HCT116 (cell line): ENCODE data around the gene TGFBR1. TPM values are rescaled to one million over a fixed set of nuclear protein-coding genes. Genes with fewer than 3 reads are reported as not detected.

Experiments used
- ATAC-seq: fragments of 200-7000 bp; cut with Tn5 transposase; 2 replicates; pipeline ENCODE4 v1.9.1; 2020; ENCODE audit warnings: mild to moderate bottlenecking, moderate library complexity
- BruUV-seq: library from RNA; stranded (reverse); fragments of 400-500 nt; replicated peaks from 2 replicates; lab custom pipeline; 2021; lab: Mats Ljungman, UMichigan
- CTCF ChIA-PET: fragments of 300-600 bp; sonication (Branson Sonifier 250); formaldehyde crosslinking; loops from one replicate; lab custom pipeline; 2021; ENCODE audit warnings: antibody characterized with exemption; lab: Charles Lee
- POLR2A ChIA-PET: fragments of 300-600, 350-600 bp; sonication (Branson Sonifier 250); formaldehyde crosslinking; loops from one replicate; lab custom pipeline; 2021; ENCODE audit warnings: antibody characterized with exemption; lab: Charles Lee
- RAD21 ChIA-PET, 2 experiments: fragments of 300-600 bp; sonication (Branson Sonifier 250); formaldehyde crosslinking; loops; one replicate each; lab custom pipeline; 2023; ENCODE audit warnings: low total read pairs in 2 of 2; ENCODE audit not compliant: uncharacterized antibody in 2 of 2, unreplicated experiment in 2 of 2, low non-redundant PET in 1 of 2; lab: Charles Lee
- DNase-seq: peaks from one replicate; pipeline ENCODE4 v3.0.0-alpha.2; 2010; ENCODE audit warnings: low read depth, low spot score
- H2AFZ ChIP-seq: fragments of 200-600 bp; shearing (Covaris generic), sonication (generic); 2 replicates; pipeline ENCODE4 v1.6.1; 2017; ENCODE audit warnings: low read depth, mixed run types, mixed read lengths, antibody characterized with exemption, low read length; ENCODE audit not compliant: poor library complexity, severe bottlenecking
- H3K27ac ChIP-seq: 2 replicates; pipeline ENCODE4 v1.5.1; 2012; ENCODE audit warnings: low read depth, low read length
- H3K27me3 ChIP-seq: fragments of 200-600 bp; sonication (generic); 2 replicates; pipeline ENCODE4 v1.6.1; 2016; ENCODE audit warnings: mixed run types, low read length, mixed read lengths; ENCODE audit not compliant: insufficient read depth
- H3K36me3 ChIP-seq, 2 experiments: fragments of 200-500 bp in 1 of 2; fragments of 200-600 bp in 1 of 2; sonication (Bioruptor generic) in 1 of 2; sonication (generic) in 1 of 2; 2 replicates each; pipeline versions ENCODE4 v1.5.1 to v1.6.1; 2014 to 2016; ENCODE audit warnings: low read length in 2 of 2, inconsistent platforms in 1 of 2, mixed read lengths in 1 of 2, mixed run types in 1 of 2; ENCODE audit not compliant: insufficient read depth in 2 of 2, control insufficient read depth in 1 of 2
- H3K4me1 ChIP-seq, 2 experiments: fragments of 200-600 bp in 1 of 2; sonication (generic) in 1 of 2; 2 replicates each; pipeline versions ENCODE4 v1.5.1 to v1.6.1; 2012 to 2017; ENCODE audit warnings: low read length in 2 of 2, inconsistent platforms in 1 of 2, mild to moderate bottlenecking in 1 of 2, mixed read lengths in 1 of 2, mixed run types in 1 of 2, moderate library complexity in 1 of 2; ENCODE audit not compliant: insufficient read depth in 2 of 2, control insufficient read depth in 1 of 2
- H3K4me2 ChIP-seq: fragments of 200-600 bp; sonication (generic); 2 replicates; pipeline ENCODE4 v1.6.1; 2017; ENCODE audit warnings: mixed run types, low read length, mixed read lengths
- H3K4me3 ChIP-seq, 2 experiments: fragments of 200-600 bp in 1 of 2; sonication (generic) in 1 of 2; replicated peaks in 1 of 2; 2 replicates each; pipeline ENCODE4 v1.5.1; 2011 to 2016; ENCODE audit warnings: low read length in 2 of 2, control low read depth in 1 of 2, low read depth in 1 of 2, mild to moderate bottlenecking in 1 of 2, mixed read lengths in 1 of 2, mixed run types in 1 of 2
- H3K79me2 ChIP-seq: fragments of 200-600 bp; sonication (generic); 2 replicates; pipeline ENCODE4 v1.6.1; 2017; ENCODE audit warnings: mild to moderate bottlenecking, mixed run types, low read length, moderate library complexity, mixed read lengths; ENCODE audit not compliant: insufficient read depth
- H3K9ac ChIP-seq: fragments of 200-600 bp; sonication (generic); 2 replicates; pipeline ENCODE4 v1.6.1; 2016; ENCODE audit warnings: low read length, mixed read lengths
- H3K9me2 ChIP-seq: fragments of 200-600 bp; sonication (generic), shearing (Covaris generic); 2 replicates; pipeline ENCODE4 v1.6.1; 2017; ENCODE audit warnings: mixed run types, mild to moderate bottlenecking, moderate library complexity; ENCODE audit not compliant: insufficient read depth
- H3K9me3 ChIP-seq, 2 experiments: fragments of 200-500 bp in 1 of 2; fragments of 200-600 bp in 1 of 2; sonication (Bioruptor generic) in 1 of 2; sonication (generic) in 1 of 2; 2 replicates each; pipeline ENCODE4 v1.6.1; 2014 to 2017; ENCODE audit warnings: low read length in 2 of 2, mixed read lengths in 2 of 2, inconsistent platforms in 1 of 2, low read depth in 1 of 2, mild to moderate bottlenecking in 1 of 2, mixed run types in 1 of 2, moderate library complexity in 1 of 2; ENCODE audit not compliant: control insufficient read depth in 1 of 2, insufficient read depth in 1 of 2
- H4K20me1 ChIP-seq: fragments of 200-600 bp; sonication (generic), shearing (Covaris generic); 2 replicates; pipeline ENCODE4 v1.6.1; 2017; ENCODE audit warnings: mixed run types, mild to moderate bottlenecking, moderate library complexity; ENCODE audit not compliant: insufficient read depth
- CBX3 ChIP-seq: IDR thresholded peaks from 2 replicates; pipeline ENCODE4 v1.6.1; 2012; ENCODE audit warnings: low read depth
- EGR1 ChIP-seq: IDR thresholded peaks from 2 replicates; pipeline ENCODE4 v1.6.1; 2012; ENCODE audit warnings: low read depth
- EZH2 ChIP-seq: fragments of 200-600 bp; sonication (generic); IDR thresholded peaks from 2 replicates; pipeline ENCODE4 v1.6.1; 2017; ENCODE audit warnings: antibody characterized with exemption, mixed run types
- FOSL1 ChIP-seq: IDR thresholded peaks from 2 replicates; pipeline ENCODE4 v1.6.1; 2012; ENCODE audit warnings: low read depth
- JUND ChIP-seq: IDR thresholded peaks from 2 replicates; pipeline ENCODE4 v1.6.1; 2012
- POLR2A ChIP-seq: IDR thresholded peaks from 2 replicates; pipeline ENCODE4 v1.7.0; 2011; ENCODE audit warnings: borderline replicate concordance; ENCODE audit not compliant: insufficient read depth, insufficient read length; ENCODE audit errors: extremely low read depth
- POLR2AphosphoS5 ChIP-seq: IDR thresholded peaks from 2 replicates; pipeline ENCODE4 v1.6.1; 2011; ENCODE audit warnings: mild to moderate bottlenecking, low read depth, low read length, moderate library complexity
- RAD21 ChIP-seq: IDR thresholded peaks from 2 replicates; pipeline ENCODE4 v1.6.1; 2012; ENCODE audit warnings: low read depth, mild to moderate bottlenecking
- SIN3A ChIP-seq: IDR thresholded peaks from 2 replicates; pipeline ENCODE4 v1.6.1; 2012; ENCODE audit warnings: low read depth
- SRF ChIP-seq: IDR thresholded peaks from 2 replicates; pipeline ENCODE4 v1.6.1; 2012; ENCODE audit warnings: low read depth
- YY1 ChIP-seq: IDR thresholded peaks from 2 replicates; pipeline ENCODE4 v1.6.1; 2011; ENCODE audit warnings: low read length, low read depth, moderate library complexity, mild to moderate bottlenecking; ENCODE audit not compliant: insufficient replicate concordance; ENCODE audit errors: extremely low read depth
- ZNF274 ChIP-seq: fragments of 200-500 bp; sonication (Bioruptor generic); IDR thresholded peaks from 2 replicates; pipeline ENCODE4 v1.6.1; 2014; ENCODE audit warnings: mild to moderate bottlenecking, low read depth, low read length, inconsistent platforms
- intact Hi-C: fragments of 100-400 bp; cut with micrococcal nuclease; formaldehyde crosslinking; loops from 2 replicates; pipeline ENCODE4 v1.10.0; 2022
- total RNA-seq: library from RNA; stranded (reverse); gene quantifications from one replicate; pipeline ENCODE4 v1.2.1, GENCODE V29; 2021; ENCODE audit not compliant: unreplicated experiment
- TF ChIP-seq, protein P1 (sequence below): IDR thresholded peaks from 2 replicates; pipeline ENCODE4 v1.6.1; 2011; ENCODE audit warnings: mild to moderate bottlenecking, low read length, moderate library complexity; ENCODE audit not compliant: insufficient replicate concordance; ENCODE audit errors: extremely low read depth
- TF ChIP-seq, protein P2 (sequence below): IDR thresholded peaks from 2 replicates; pipeline ENCODE4 v1.6.1; 2012; ENCODE audit warnings: low read depth
- TF ChIP-seq, protein P3 (sequence below): IDR thresholded peaks from 2 replicates; pipeline ENCODE4 v1.6.1; 2012

The TGFBR1 gene
- total RNA-seq, 1 experiment from 2014 or later, result 26.6 TPM

DNA sequence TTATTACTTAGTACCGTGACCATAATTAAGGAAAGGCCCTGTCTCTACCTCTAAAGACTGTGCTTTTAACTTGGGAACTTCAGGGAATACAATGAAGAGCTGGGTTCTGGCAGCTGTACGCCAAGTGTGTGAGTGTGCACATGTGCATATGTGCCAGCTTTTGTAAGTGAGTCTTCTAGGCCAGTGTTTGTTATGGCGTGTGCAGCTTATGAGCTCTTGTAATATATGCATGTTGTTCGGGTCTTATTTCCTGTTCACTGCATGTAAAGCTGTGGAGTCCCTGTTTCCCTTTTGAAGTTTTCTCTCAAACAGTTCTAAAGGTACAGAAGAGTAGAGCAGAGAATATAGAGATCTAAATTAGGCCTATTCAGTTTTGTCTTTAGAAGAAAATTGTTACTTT lies 30.5 kb downstream of the TGFBR1 start (continued):
- TF ChIP-seq, protein P1, sequence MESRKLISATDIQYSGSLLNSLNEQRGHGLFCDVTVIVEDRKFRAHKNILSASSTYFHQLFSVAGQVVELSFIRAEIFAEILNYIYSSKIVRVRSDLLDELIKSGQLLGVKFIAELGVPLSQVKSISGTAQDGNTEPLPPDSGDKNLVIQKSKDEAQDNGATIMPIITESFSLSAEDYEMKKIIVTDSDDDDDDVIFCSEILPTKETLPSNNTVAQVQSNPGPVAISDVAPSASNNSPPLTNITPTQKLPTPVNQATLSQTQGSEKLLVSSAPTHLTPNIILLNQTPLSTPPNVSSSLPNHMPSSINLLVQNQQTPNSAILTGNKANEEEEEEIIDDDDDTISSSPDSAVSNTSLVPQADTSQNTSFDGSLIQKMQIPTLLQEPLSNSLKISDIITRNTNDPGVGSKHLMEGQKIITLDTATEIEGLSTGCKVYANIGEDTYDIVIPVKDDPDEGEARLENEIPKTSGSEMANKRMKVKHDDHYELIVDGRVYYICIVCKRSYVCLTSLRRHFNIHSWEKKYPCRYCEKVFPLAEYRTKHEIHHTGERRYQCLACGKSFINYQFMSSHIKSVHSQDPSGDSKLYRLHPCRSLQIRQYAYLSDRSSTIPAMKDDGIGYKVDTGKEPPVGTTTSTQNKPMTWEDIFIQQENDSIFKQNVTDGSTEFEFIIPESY, result no peak
- TF ChIP-seq RAD21 (no peak), EZH2 (no peak)

DNA sequence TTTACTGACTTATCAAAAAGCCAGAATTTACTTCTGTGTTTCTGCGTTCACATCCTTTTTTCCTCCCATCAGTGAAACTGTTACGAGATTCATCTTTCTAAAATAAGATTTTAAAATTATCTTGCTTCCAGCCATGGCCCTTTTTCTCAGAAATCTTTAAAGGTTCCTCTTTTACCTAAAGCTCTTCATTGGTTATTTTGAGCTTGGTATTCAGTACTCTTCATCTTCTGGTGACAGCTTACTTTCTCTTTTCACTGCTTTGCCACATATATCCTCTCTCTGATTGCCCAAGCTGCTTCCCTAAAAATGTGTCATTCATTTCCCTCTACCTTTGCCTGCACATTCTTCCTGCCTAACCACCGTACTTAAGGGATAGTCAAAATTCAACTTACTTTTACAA lies 32.3 kb downstream of the TGFBR1 start:
- DNase-seq, result no peak
- RAD21 ChIA-PET, result no interaction called here
- Histone ChIP-seq H4K20me1 (no peaks in the 10 kb centered on the region; the same call in 1 of the 2 replicates), H3K4me3 (no peak overlapping the region), H3K79me2 (no peaks in the 10 kb centered on the region), H2AFZ (no peak overlapping the region), H3K9ac (no peak overlapping the region), H3K9me2 (no peaks in the 10 kb centered on the region), H3K27me3 (no peaks in the 10 kb centered on the region), H3K4me2 (no peak overlapping the region), H3K36me3 (no peaks in the 10 kb centered on the region), H3K27ac (no peak overlapping the region), H3K4me1 (no peaks in the 10 kb centered on the region)
- CTCF ChIA-PET, result no interaction called here
- intact Hi-C loops, result no loop called here
- POLR2A ChIA-PET, result no interaction called here
- ATAC-seq, result no peak
- TF ChIP-seq CBX3, result no peak
- TF ChIP-seq, protein P2, sequence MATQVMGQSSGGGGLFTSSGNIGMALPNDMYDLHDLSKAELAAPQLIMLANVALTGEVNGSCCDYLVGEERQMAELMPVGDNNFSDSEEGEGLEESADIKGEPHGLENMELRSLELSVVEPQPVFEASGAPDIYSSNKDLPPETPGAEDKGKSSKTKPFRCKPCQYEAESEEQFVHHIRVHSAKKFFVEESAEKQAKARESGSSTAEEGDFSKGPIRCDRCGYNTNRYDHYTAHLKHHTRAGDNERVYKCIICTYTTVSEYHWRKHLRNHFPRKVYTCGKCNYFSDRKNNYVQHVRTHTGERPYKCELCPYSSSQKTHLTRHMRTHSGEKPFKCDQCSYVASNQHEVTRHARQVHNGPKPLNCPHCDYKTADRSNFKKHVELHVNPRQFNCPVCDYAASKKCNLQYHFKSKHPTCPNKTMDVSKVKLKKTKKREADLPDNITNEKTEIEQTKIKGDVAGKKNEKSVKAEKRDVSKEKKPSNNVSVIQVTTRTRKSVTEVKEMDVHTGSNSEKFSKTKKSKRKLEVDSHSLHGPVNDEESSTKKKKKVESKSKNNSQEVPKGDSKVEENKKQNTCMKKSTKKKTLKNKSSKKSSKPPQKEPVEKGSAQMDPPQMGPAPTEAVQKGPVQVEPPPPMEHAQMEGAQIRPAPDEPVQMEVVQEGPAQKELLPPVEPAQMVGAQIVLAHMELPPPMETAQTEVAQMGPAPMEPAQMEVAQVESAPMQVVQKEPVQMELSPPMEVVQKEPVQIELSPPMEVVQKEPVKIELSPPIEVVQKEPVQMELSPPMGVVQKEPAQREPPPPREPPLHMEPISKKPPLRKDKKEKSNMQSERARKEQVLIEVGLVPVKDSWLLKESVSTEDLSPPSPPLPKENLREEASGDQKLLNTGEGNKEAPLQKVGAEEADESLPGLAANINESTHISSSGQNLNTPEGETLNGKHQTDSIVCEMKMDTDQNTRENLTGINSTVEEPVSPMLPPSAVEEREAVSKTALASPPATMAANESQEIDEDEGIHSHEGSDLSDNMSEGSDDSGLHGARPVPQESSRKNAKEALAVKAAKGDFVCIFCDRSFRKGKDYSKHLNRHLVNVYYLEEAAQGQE, result no peak
- no peak for TF ChIP-seq SIN3A
- TF ChIP-seq ZNF274, result no peak
- TF ChIP-seq SRF, result no peak
- no peak for TF ChIP-seq POLR2A
- TF ChIP-seq, protein P1, result no peak
- TF ChIP-seq, protein P3, sequence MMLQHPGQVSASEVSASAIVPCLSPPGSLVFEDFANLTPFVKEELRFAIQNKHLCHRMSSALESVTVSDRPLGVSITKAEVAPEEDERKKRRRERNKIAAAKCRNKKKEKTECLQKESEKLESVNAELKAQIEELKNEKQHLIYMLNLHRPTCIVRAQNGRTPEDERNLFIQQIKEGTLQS, result no peak
- no peak for TF ChIP-seq POLR2AphosphoS5
- TF ChIP-seq FOSL1, result no peak
- no peak for TF ChIP-seq EZH2
- no peak for TF ChIP-seq EGR1
- no peak for TF ChIP-seq YY1
- no peak for TF ChIP-seq JUND
- TF ChIP-seq, all 23 proteins: peak for 0
- no peaks in the 10 kb centered on the region for H3K9me3 ChIP-seq
- no TSS peak for BruUV-seq
